Measurements from ENCODE around the gene HEBP1.

HEBP1 gene

DNA sequence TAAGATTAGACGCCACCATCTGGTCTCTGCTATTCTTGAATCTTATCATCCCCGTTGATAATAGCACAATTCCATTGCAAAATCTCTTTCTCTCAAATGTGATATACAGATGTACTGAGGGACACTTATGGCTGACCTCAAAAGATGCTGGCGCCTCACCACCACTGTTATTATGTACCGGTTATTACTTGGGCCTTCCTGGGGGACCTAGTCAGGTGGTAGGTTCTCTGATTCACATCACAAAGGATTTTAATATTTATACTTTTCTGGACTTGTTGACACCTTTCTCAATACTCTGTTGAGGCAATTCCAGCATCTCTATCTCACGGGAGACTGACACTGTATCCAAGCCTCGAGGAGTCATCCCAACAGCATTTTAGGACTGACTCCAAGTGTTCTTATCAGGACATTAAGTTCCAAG is 22.8 kb upstream of the HEBP1 start:
- DNase-seq: no peak

DNA sequence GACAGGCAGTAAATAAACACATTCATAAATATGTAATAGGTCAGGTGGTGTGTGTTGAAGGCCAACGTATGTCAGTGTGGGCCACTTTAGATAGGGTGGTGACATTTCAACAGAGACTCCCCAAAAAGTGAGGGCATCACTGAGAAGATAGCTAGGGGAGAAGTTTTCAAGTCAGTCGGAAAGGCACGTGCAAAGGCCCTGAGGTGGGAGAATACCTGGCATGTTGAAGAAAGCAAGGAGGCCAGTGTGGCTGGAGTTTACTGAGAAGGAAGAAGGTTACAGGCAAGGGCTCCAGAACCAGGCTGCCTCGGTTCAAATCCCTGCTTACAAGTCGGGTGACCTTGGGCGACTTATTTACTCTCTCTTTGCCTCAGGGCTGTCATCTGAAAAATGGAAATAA is 11.0 kb upstream of the HEBP1 start:
- DNase-seq: no peak

DNA sequence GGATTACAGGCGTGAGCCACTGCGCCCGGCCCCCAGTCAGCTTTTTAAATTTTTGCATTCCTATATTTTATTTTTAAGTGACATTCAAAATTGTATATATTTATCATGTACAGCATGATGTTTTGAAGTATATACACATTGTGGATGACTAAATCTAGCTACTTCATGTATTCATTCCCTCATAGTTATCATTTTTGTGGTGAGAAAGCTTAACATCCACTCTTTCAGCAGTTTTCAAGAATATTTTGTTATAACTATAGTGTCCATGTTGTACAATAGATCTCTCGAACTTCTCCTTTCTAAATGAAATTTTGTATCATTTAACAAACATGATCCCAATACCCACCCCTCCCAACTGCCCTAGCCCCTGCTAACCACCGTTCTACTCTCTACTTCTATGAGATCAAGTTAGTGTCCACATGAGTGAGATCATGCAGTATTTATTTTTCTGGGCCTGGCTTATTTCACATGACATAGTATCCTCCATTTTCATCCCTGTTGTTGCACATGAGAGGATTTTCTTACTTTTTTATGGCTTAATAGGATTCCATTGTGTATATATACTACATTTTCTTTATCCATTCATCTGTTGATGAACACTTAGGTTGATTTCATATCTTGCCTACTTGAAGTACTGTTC is 8.8 kb upstream of the HEBP1 start:
- no peak for DNase-seq

DNA sequence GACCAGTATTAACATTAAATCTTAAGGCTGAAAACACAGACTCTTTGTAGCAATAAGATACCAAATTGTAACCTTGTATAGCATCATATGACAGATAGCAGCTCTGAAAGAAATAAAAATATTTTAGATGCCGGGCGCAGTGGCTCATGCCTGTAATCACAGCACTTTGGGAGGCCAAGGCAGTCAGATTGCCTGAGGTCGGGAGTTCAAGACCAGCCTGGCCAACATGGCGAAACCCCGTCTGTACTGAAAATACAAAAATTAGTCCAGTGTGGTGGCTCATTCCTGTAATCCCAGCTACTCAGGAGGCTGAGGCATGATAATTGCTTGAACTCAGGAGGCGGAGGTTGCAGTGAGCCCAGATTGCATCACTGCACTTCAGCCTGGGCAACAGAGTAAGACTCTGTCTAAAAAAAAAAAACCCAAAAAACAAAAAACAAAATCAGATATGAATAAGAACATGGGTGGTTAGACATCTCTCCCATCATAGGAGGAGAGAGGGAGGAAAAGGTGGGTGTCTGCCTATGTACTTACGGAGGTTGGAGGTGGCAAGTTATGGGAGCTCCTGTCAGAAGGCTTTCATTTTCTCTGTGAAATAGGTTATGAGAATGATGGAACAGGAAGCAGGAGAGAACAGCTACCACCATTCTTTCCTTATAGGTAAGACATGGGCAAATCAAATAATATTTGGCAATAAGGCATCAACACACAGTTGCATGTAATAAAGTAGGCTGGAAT is 7.6 kb upstream of the HEBP1 start:
- DNase-seq: no peak

DNA sequence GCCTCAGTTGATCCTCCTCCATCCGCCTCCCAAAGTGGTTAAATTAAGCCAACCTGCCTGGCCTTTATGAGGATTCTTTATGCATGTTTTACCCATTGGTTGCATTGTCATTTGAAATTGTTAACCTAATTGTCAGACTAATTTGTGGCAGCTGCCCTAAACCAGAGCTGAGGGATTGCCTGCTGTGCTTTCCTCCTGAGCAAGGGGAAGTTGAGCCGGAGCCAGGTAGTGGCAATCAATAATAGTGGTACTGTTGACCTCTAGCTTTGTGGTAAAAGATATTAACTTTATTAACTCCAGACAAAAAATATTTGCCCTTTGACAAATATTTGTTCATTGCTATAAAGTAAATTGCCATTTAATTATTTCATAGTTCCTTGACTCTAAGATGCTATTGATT is 5.6 kb upstream of the HEBP1 start:
- DNase-seq: no peak

DNA sequence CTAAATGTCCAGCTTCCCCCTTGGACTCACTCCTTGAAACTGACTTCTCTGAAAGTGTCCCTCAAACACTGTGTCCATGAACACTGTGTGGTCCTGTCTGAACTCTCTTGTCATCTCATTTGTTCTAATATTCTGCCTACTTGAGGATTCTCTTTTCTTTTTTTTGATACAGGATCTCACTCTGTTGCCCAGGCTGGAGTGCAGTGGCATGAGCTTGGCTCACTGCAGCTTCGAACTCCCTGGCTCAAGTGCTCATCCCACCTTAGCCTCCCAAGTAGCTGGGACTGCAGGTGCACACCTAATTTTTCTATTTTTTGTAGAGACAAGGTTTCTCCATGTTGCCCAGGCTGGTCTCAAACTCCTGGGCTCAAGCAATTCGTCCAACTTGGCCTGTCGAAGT is 4.9 kb upstream of the HEBP1 start:
- DNase-seq: no peak

DNA sequence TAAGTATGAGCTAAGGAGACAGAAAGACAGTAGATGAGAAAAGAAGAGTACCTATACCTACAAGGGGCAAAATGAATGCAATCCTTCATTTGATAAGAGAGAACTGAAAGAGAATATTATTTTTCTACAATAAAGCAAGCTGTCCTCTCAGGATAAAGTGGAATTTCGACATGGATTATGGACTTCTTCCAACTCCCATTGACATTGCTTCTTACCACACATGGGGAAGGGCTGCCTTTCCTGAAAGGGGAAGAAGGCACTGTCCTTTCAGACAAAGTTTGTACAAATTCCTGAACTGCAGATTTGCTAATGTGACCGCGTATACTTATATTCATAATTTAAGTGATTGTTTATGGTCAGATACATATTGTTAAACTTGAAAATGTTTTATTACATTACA is 4.3 kb upstream of the HEBP1 start:
- DNase-seq: no peak

DNA sequence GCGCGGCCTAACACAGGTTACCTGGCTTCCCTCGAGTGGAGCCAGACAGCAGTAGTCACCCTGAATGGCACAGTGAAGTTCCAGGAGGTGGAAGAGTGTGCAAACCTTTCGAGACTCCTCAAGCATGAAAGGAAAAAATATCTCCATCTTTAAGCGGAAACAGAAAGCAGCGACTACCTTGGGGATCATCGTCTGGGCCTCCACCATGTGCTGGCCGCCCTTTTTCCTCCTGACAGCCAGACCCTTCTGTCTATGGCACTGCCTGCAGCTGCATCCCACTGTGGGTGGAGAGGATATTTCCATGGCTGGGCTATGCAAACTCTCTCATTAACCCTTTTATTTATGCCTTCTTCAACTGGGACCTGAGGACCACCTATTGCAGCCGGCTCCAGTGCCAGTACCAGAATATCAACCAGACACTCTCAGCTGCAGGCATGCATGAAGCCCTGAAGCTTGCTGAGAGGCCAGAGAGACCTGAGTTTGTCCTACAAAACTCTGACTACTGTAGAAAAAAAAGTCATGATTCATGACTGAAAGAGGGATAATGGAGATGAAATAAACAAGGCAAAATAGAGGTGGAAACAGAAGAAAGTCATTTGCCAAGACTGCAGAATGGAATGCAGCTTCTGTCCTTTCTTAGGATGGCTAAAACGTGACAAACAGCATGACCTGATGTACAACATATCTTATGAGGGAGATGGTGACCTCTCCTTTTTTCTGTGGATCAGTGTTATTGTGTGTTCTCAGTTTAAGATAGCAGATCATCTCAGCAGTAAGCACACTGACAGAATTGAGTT is 2.4 kb upstream of the HEBP1 start:
- no peak for DNase-seq

DNA sequence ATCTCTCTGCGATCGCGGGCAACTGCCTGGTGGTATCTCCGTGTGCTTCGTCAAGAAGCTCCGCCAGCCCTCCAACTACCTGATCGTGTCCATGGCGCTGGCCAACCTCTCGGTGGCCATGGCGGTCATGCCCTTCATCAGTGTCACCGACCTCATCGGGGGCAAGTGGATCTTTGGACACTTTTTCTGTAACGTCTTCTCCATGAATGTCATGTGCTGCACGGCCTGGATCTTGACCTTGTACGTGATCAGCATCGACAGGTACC is 1.6 kb upstream of the HEBP1 start:
- no peak for DNase-seq

DNA sequence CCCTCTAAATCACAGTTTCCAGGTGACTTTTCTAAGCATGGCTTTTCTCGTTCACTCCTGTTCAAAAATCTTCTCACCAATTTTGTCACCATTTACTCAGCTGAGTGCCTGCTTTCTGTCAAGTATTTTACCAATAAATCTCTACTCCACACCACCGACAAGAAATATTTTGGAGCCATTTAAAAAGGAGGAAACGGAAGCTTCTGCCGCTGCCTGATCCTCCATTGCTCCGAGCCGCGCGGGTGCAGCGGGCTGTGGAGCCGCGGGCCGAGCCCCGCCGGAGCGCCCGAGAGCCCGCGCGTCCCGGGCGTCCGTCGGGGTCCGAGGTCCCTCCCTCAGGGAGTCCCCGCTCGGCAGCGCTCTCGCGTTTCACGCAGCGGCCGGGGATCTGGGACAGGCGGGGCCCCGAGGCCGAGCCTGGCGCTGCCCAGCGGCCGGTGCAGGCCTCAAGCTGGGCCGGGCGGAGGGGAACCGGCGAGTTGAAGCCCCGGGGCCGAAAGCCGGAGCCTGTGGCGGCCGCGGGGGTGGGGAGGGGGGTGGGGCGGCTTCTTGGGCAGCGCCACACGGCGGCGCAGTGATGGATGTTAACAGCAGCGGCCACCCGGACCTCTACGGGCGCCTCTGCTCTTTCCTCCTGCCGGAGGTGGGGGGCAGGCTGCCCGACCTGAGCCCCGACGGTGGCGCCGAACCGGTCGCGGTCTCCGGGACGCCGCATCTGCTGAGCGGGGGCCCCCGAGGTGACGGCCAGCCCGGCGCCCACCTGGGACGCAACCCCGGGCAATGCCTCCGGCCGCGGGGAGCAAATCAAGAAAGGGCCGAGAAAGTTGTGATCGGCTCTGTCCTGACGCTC is 1.1 kb upstream of the HEBP1 start:
- no peak for DNase-seq

DNA sequence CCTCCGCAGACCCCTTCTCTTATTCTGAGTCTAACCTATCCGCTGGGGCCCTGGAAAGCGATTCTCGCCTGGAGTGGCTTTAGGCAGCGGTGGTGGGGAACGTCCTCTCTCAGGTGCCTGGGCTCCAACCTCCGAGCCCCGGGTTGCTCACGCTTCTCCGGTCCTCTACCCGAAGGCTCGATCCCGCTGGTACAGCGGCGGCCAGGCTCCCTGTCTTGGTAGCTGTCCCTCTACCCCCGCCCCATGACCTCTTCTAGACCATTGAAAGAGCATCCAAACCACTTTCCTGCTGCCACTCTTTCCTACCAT is 505 bp upstream of the HEBP1 start:
- DNase-seq: no peak

DNA sequence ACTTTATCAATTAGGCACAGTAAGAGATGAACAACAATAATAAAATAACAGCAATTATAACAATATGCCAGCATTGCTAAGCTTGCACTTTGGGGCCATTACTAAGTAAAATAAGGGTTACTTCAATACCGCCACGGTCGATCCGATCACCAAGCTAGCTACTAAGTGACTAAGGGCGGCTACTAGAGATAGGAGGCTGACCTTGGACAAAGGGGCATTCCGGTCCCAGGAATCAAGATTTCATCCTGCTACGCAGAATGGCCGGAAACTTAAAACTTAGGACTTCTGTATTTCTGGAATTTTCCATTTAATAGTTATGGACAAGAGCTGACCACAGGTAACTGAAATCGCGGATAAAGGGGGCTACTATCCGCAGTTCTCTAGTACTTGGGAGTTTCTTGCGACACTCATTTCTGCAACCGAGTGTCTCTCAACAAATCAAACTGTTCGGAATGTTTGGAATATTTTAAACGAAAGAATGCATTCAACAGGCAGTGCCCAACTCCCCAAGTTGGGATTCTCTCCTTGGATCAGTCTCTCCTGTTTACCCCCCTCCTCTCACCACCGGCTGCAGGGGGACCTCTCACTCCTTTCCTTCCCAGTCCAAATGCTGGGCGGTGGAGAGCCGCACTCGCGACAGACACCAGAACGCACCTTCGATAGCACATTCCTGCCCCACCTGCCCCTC is 650 bp downstream of the HEBP1 start:
- no peak for DNase-seq

DNA sequence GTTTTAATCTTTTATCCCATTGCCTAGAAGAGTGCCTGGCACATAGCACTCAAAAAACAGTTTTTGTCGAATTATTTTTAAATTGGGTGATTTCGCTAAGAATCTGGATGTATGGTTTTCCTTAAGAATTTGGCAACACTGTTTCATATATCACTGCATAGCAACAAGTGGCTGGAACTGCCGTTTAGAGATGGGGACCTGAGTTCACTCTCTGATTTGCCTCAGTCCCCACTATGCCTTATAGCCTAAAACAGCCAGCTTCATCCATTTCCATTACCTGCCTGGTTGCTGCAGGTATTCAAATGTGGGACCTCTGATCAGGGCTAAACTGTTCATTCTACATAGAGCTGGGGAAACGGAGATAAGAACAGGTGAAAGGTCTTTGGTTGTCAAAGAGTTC is 1.8 kb downstream of the HEBP1 start:
- DNase-seq: no peak

DNA sequence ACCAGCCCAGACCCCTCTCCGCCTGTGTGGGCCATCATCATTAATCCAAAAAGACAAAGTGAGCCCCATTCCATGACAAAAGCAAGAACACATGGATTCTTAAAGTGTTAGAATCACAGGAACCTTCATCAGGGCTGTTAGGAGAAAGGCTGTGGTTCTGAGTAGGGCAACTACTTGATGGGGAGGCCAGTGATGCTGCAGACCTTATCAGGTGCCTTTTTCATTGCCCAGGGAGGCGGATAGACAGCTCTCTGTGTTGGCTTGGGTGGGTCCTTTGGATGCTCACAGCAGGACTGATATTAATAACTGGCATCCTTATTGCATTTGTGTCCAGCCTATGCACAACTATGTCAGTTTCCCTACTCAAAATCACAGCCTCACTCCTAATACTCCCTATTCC is 2.3 kb downstream of the HEBP1 start:
- DNase-seq: no peak

DNA sequence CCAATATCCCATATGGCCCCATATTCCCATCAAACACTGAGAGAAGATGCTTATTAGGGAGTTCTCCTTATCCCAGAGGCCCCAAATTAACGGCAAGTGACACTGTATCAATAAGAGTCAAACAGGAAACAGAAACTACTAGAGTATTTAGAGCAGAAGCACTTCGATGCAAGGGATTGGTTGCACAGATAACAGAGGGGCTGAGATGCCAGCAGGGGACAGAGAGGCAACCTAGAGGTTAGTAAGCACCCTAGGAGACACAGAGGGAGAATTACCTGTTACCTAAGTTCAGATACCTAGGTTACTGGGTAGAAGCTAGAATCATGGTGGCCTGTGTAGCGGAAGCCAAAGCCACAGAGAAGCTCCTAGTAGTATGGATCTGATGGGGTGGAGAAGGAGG is 2.9 kb downstream of the HEBP1 start:
- DNase-seq: no peak

DNA sequence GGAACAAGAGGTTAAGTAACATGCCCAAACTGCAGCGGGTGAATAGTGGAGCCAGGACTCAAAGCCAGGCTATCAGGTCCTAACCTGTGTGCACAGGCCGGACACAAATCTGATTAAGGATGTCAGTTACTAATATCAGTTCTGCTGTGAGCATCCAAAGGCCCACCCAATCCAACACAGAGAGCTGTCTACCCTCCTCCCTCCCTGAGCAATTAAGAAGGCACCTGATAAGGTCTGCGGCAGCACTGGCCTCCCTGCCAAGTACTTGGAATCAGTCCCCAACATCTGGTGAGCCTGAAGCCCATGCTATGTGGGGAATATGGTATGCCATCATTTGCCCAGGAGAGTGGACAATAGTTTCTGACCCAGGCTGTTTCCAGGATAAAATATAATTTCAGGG is 3.9 kb downstream of the HEBP1 start:
- no peak for DNase-seq

DNA sequence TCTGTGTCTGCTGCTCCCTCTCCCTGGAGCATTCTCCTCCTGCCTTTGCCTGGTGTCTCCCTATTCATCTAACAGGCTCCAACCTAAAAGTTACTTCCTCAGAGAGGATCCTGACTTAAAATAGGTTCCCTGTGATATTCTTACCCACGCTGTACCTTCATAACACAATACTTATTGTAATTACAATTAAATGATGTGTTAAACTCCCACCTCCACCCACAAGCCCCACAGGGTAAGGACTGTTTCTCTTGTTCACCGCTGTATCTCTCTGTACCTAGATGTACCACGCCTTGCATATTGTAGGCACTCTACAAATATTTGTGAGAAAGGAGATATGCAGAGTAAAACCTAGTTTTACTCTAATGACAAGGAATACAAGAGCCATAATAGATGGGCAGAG is 5.0 kb downstream of the HEBP1 start:
- no peak for DNase-seq

DNA sequence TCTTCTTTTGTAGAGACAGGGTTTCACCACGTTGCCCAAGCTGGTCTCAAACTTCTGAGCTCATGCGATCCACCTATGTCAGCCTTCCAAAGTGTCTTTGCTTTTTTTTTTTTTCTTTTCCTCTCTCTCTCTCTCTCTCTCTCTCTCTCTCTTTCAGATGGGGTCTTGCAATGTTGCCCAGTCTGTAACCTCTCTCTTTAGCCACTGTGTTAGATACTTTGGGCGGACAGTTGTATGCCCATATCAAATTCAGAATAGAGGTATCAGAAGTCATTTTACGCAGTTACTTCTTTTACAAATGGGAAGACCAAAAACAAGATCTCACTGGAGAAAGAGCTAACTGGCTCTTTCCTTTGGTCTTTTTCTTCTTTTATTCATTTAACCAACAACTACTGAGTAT is 6.7 kb downstream of the HEBP1 start:
- no peak for DNase-seq

DNA sequence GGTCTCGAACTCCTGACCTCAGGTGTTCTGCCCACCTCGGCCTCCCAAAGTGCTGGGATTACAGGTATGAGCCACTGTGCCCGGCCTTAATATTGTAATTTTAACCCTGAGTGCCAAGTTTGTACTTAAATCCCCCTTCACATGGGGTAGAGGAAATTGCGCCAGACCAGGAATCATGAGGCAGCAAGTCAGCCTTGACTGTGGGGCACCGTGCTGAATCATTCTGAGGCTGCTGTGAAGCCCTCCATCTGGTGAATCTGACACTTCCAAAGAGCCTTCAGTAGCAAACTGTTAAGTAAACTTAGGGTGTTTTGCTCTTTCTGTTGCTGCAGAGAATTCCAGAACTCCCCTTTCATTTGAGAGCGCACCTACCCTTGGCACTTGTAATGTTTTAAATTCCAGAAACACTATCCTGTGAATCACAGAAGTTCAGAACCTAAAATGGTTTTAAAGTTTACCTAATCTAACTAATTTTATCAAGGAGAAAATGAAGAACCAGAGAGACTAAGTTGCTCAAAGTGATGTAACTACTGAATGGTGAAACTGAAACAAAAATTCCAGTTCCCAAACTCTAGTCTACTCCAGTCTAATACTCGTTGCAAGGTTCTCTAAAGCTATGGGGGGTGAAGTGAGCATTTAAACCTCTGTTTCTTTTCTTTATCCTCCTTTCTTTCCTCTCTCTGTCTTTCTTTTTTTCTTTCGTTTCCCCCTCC is 7.5 kb downstream of the HEBP1 start:
- DNase-seq: peak; percentile 28

DNA sequence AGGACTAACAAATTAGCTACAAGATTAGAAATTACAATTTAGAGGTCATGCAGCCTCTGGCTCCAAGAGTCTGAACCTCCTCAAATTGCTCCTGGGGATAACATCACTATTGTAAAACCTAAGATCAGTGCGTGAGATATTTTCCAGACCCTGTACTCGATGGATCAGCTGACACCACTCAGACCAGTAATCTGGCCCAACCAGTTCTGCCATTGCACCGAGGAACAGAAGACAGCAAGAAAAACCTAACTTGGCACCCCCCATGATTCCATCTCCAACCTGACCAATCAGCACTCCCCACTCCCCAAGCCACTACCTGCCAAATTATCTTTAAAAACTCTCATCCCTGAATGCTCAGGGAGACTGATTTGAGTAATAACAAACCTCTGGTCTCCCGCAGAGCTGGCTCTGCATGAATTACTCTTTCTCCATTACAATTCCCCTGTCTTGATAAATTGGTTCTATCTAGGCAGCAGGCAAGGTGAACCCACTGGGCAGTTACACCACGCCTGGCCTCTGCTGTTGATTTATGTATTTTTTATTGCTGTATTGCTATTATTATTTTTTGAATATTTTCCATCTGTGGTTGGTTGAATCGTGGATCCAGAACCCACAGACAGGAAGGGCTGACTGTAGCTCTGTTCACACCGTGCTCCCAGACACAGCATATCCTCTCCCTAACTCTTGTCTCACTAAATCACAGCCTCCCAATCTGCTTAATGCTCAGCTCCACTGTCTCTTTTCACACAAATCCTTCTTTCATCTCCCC is 9.2 kb downstream of the HEBP1 start:
- DNase-seq: no peak

DNA sequence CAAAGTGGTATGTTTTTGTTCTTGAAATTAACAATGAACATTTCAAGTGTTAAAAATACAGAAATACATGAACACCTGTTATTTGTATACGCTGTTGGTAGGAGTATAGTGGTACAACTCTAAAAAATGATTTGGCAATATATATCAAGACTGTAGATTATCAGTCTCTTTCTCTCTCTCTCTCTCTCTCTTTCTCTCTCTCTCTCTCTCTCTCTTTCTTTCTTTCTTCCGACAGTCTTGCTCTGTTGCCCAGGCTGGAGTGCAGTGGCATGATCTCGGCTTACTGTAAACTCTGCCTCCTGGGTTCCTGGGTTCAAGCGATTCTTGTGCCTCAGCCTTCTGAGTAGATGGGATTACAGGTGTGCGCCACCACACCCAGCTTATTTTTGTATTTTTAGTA is 12.6 kb downstream of the HEBP1 start:
- no peak for DNase-seq
